GM19240 (cell line): ENCODE measurements around the gene KCTD4.
"Not testable (repeated sequence)": the region's sequence is repeated elsewhere in the genome, so short reads cannot be mapped to it uniquely, and the experiment has no call there.

Experiments
- DNase-seq: peaks from one replicate; pipeline ENCODE4 v3.0.0; 2011; ENCODE audit warnings: low spot score; ENCODE audit not compliant: insufficient read length

KCTD4 gene

GRCh38 chr13:45200701-45201232, at the start of gene KCTD4:
Gene KCTD4, minus strand, starts transcription at chr13:45201045. Its CDS starts 6,478 bp downstream, at chr13:45194567.
- DNase-seq: no peak

GRCh38 chr13:45249662-45250061, 48.8 kb upstream of the KCTD4 start:
- no peak for DNase-seq

- not testable (repeated sequence) for DNase-seq
Measured at GRCh38 chr13:45244736-45245135, 43.9 kb upstream of the KCTD4 start.

- no peak for DNase-seq
Measured at GRCh38 chr13:45243077-45243476, 42.2 kb upstream of the KCTD4 start.

GRCh38 chr13:45242524-45242923, 41.7 kb upstream of the KCTD4 start:
- DNase-seq: no peak

- DNase-seq: no peak
Measured at GRCh38 chr13:45242070-45242469, 41.2 kb upstream of the KCTD4 start.

GRCh38 chr13:45240143-45240542, 39.3 kb upstream of the KCTD4 start:
- no peak for DNase-seq

GRCh38 chr13:45238945-45239795, 38.3 kb upstream of the KCTD4 start:
- no peak for DNase-seq

GRCh38 chr13:45232591-45232990, 31.7 kb upstream of the KCTD4 start:
- no peak for DNase-seq

GRCh38 chr13:45231722-45232121, 30.9 kb upstream of the KCTD4 start:
- DNase-seq: no peak

- no peak for DNase-seq
Measured at GRCh38 chr13:45231305-45231704, 30.5 kb upstream of the KCTD4 start.

- no peak for DNase-seq
Measured at GRCh38 chr13:45229172-45229571, 28.3 kb upstream of the KCTD4 start.

GRCh38 chr13:45228002-45228401, 27.2 kb upstream of the KCTD4 start:
- no peak for DNase-seq

GRCh38 chr13:45226024-45226423, 25.2 kb upstream of the KCTD4 start:
- DNase-seq: no peak

- no peak for DNase-seq
Measured at GRCh38 chr13:45225370-45225769, 24.5 kb upstream of the KCTD4 start.

- DNase-seq: no peak
Measured at GRCh38 chr13:45224176-45224575, 23.3 kb upstream of the KCTD4 start.

- DNase-seq: no peak
Measured at GRCh38 chr13:45222919-45223318, 22.1 kb upstream of the KCTD4 start.

- DNase-seq: no peak
Measured at GRCh38 chr13:45222516-45222915, 21.7 kb upstream of the KCTD4 start.

GRCh38 chr13:45220403-45220802, 19.6 kb upstream of the KCTD4 start:
- no peak for DNase-seq

GRCh38 chr13:45219938-45220375, 19.1 kb upstream of the KCTD4 start:
- no peak for DNase-seq

GRCh38 chr13:45219123-45219891, 18.5 kb upstream of the KCTD4 start:
- DNase-seq: no peak

GRCh38 chr13:45218689-45219088, 17.8 kb upstream of the KCTD4 start:
- no peak for DNase-seq
